ENCODE measurements around the gene LASP1.

Gene LASP1

DNA sequence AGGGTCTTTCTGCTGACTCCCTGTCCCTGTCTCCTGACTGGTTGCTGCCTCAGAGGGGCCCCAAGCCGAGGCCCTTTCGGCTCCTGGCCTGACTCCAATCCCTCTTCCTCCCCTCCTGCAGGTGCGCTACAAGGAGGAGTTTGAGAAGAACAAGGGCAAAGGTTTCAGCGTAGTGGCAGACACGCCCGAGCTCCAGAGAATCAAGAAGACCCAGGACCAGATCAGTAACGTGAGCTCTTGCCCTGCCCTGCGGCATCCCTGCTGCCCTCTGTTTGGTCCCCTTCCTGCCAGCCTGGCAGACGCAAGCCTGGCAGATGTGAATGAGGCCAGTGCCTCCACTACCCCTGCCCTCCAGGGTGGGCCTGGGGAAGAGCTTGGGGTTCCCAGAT, 28.4 kb downstream of the LASP1 start:
- H4K20me1 ChIP-seq (ENCODE audit: control insufficient read depth, insufficient read depth, low read depth, low read length): no peaks in the 10 kb centered on the region
- peaks cover 7% of the 10 kb centered on the region; the same call in 1 of the 2 replicates for H3F3A ChIP-seq (ENCODE audit: control insufficient read depth, insufficient read depth)
- H3K79me2 ChIP-seq (ENCODE audit: control insufficient read depth, low read length): peaks cover 8% of the 10 kb centered on the region; the same call in 1 of the 2 replicates
- H3K9me3 ChIP-seq (ENCODE audit: control insufficient read depth, insufficient read depth, low read length): no peaks in the 10 kb centered on the region
- peak overlapping the region; percentile 100 for H3K4me2 ChIP-seq (ENCODE audit: low read length)
- no peak for TF ChIP-seq EZH2phosphoT487 (IDR thresholded peaks at IDR 0.05; ENCODE audit: borderline replicate concordance, low read length)
- H3K27ac ChIP-seq (ENCODE audit: low read depth, low read length): peak overlapping the region; percentile 94
- H3K9me2 ChIP-seq (replicated peaks; ENCODE audit: control insufficient read depth, low read length): no peaks in the 10 kb centered on the region
- H3K36me3 ChIP-seq (ENCODE audit: control insufficient read depth, low read length): peaks cover 35% of the 10 kb centered on the region
- peak overlapping the region; percentile 77 for H3K4me3 ChIP-seq (ENCODE audit: low read length)
- no peaks in the 10 kb centered on the region for H3K27me3 ChIP-seq (ENCODE audit: control insufficient read depth, low read length)
- peaks cover 53% of the 10 kb centered on the region for H3K4me1 ChIP-seq (ENCODE audit: control insufficient read depth, low read length)

DNA sequence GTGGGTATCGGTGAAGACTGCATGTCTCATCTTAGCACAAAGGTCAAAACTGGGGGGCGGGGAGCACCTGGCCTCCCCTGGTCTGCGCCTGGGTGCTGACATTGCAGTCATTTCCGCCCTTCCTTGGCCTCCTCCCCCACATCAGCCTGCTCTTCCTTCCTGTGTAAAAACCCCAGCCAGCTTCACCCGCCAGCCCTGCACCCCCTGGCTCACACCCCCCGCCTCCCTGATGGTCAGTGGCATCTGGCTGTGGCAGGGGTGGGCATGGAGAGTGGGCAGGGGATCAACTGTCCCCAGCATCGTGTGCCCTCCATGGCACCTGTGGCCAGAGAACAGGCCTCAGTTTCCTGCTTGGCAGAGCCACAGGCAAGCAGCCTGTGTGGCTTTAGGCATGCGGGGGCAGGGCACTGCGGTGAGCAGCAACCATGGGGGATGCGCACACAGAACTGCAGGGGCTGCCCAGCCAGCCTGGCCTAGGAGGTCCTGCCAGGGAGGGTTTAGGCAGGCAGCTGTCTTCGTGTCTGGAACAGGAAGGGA, 29.0 kb downstream of the LASP1 start:
- Histone ChIP-seq H3K27ac (ENCODE audit: low read depth, low read length) (peak overlapping the region; percentile 94), H3K36me3 (ENCODE audit: control insufficient read depth, low read length) (peaks cover 39% of the 10 kb centered on the region), H3K9me2 (replicated peaks; ENCODE audit: control insufficient read depth, low read length) (no peaks in the 10 kb centered on the region), H3K9me3 (ENCODE audit: control insufficient read depth, insufficient read depth, low read length) (no peaks in the 10 kb centered on the region), H3K4me3 (ENCODE audit: low read length) (peak overlapping the region; percentile 77), H3K4me2 (ENCODE audit: low read length) (peak overlapping the region; percentile 100), H3F3A (ENCODE audit: control insufficient read depth, insufficient read depth) (peaks cover 13% of the 10 kb centered on the region; the same call in 1 of the 2 replicates), H3K79me2 (ENCODE audit: control insufficient read depth, low read length) (peaks cover 8% of the 10 kb centered on the region; the same call in 1 of the 2 replicates), H3K27me3 (ENCODE audit: control insufficient read depth, low read length) (no peaks in the 10 kb centered on the region), H3K4me1 (ENCODE audit: control insufficient read depth, low read length) (peaks cover 53% of the 10 kb centered on the region), H4K20me1 (ENCODE audit: control insufficient read depth, insufficient read depth, low read depth, low read length) (no peaks in the 10 kb centered on the region)
- TF ChIP-seq, protein P1, sequence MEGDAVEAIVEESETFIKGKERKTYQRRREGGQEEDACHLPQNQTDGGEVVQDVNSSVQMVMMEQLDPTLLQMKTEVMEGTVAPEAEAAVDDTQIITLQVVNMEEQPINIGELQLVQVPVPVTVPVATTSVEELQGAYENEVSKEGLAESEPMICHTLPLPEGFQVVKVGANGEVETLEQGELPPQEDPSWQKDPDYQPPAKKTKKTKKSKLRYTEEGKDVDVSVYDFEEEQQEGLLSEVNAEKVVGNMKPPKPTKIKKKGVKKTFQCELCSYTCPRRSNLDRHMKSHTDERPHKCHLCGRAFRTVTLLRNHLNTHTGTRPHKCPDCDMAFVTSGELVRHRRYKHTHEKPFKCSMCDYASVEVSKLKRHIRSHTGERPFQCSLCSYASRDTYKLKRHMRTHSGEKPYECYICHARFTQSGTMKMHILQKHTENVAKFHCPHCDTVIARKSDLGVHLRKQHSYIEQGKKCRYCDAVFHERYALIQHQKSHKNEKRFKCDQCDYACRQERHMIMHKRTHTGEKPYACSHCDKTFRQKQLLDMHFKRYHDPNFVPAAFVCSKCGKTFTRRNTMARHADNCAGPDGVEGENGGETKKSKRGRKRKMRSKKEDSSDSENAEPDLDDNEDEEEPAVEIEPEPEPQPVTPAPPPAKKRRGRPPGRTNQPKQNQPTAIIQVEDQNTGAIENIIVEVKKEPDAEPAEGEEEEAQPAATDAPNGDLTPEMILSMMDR (IDR thresholded peaks at IDR 0.05; ENCODE audit: low read depth, low read length, poor library complexity, severe bottlenecking): no peak
- TF ChIP-seq EZH2phosphoT487 (IDR thresholded peaks at IDR 0.05; ENCODE audit: borderline replicate concordance, low read length): no peak

DNA sequence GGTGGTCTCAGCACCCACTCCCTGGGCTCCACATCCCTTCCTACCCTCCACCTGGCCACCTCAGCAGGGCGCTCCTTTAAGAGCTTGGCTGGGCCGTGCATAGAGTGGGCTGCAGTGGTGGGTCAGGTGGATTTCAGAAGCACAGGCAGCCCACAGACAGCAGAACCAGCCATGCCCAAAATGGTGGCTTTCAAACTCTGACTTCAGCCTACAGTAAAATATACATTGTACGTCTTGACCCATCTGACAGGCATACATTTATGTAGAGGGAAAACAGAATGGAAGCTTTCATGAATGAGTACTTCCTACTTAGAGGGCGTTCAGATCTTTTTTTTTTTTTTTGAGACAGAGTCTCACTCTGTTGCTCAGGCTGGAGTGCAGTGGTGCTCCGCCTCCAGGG, 29.6 kb downstream of the LASP1 start:
- peaks cover 53% of the 10 kb centered on the region for H3K4me1 ChIP-seq (ENCODE audit: control insufficient read depth, low read length)
- no peaks in the 10 kb centered on the region for H3K27me3 ChIP-seq (ENCODE audit: control insufficient read depth, low read length)
- peak overlapping the region; percentile 100 for H3K4me2 ChIP-seq (ENCODE audit: low read length)
- no peaks in the 10 kb centered on the region for H4K20me1 ChIP-seq (ENCODE audit: control insufficient read depth, insufficient read depth, low read depth, low read length)
- peaks cover 8% of the 10 kb centered on the region; the same call in 1 of the 2 replicates for H3K79me2 ChIP-seq (ENCODE audit: control insufficient read depth, low read length)
- no peaks in the 10 kb centered on the region for H3K9me3 ChIP-seq (ENCODE audit: control insufficient read depth, insufficient read depth, low read length)
- peaks cover 42% of the 10 kb centered on the region for H3K36me3 ChIP-seq (ENCODE audit: control insufficient read depth, low read length)
- H3F3A ChIP-seq (ENCODE audit: control insufficient read depth, insufficient read depth): peaks cover 12% of the 10 kb centered on the region; the same call in 1 of the 2 replicates
- peak overlapping the region; percentile 94 for H3K27ac ChIP-seq (ENCODE audit: low read depth, low read length)
- TF ChIP-seq, protein P1 (IDR thresholded peaks at IDR 0.05; ENCODE audit: low read depth, low read length, poor library complexity, severe bottlenecking): no peak
- TF ChIP-seq EZH2phosphoT487 (IDR thresholded peaks at IDR 0.05; ENCODE audit: borderline replicate concordance, low read length): no peak
- peak overlapping the region; percentile 77 for H3K4me3 ChIP-seq (ENCODE audit: low read length)
- no peaks in the 10 kb centered on the region for H3K9me2 ChIP-seq (replicated peaks; ENCODE audit: control insufficient read depth, low read length)

DNA sequence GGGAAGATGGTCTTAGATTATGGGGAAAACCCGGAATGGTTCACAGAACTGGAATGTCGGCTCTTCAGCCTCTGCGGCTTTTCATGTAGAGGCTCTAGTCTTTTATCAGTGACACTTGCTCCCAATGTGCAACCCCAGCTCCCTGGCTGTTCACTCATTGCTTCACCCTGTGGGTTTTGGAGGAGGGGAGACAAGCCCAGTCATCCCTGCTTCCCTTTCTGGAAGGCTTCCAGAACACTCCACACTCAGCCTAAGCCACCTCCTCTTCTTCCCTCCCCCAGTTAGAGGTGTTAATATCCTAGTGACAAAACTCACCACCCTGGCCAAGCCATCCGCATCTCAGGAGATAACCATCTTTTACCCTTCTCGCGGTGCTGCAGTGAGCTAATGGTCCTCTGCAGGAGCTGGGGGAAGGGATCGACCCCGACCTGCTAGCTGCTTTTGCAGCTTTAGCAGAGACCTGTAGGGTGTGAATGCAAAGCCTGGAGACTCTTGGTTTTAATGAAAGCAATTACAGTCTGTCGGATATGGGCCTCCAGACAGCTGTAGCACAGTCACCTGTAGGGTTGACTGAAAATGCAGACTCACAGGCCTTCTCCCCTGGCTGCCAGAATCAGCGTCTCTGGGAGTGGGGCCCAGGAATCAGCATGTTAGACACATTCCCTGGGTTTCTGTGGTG, 31.3 kb downstream of the LASP1 start:
- Histone ChIP-seq H3F3A (ENCODE audit: control insufficient read depth, insufficient read depth) (peaks cover 23% of the 10 kb centered on the region), H3K36me3 (ENCODE audit: control insufficient read depth, low read length) (peaks cover 49% of the 10 kb centered on the region), H3K9me2 (replicated peaks; ENCODE audit: control insufficient read depth, low read length) (no peaks in the 10 kb centered on the region), H3K9me3 (ENCODE audit: control insufficient read depth, insufficient read depth, low read length) (no peaks in the 10 kb centered on the region), H4K20me1 (ENCODE audit: control insufficient read depth, insufficient read depth, low read depth, low read length) (no peaks in the 10 kb centered on the region), H3K27ac (ENCODE audit: low read depth, low read length) (no peak overlapping the region), H3K79me2 (ENCODE audit: control insufficient read depth, low read length) (peaks cover 10% of the 10 kb centered on the region), H3K27me3 (ENCODE audit: control insufficient read depth, low read length) (no peaks in the 10 kb centered on the region), H3K4me3 (ENCODE audit: low read length) (no peak overlapping the region), H3K4me1 (ENCODE audit: control insufficient read depth, low read length) (peaks cover 66% of the 10 kb centered on the region), H3K4me2 (ENCODE audit: low read length) (no peak overlapping the region)
- TF ChIP-seq, protein P1 (IDR thresholded peaks at IDR 0.05; ENCODE audit: low read depth, low read length, poor library complexity, severe bottlenecking): no peak
- TF ChIP-seq EZH2phosphoT487 (IDR thresholded peaks at IDR 0.05; ENCODE audit: borderline replicate concordance, low read length): no peak

Data from DOHH2 (cell line).